Activated T-cell treated with anti-CD3 and anti-CD28 coated beads, Interleukin-2, amount 50 U/mL, for 24 hours (primary cell): ENCODE data around the gene RPL35.
"Not testable (repeated sequence)": the region's sequence is repeated elsewhere in the genome, so short reads cannot be mapped to it uniquely, and the experiment has no call there.

Experiments
- DNase-seq: peaks from one replicate; pipeline ENCODE4 v3.0.0-alpha.2; 2020
- H3K27ac Mint-ChIP-seq: 2 replicates; pipeline ENCODE4 v1.8.0; 2020; ENCODE audit warnings: mild to moderate bottlenecking, mixed read lengths
- H3K27me3 Mint-ChIP-seq: 2 replicates; pipeline ENCODE4 v1.8.0; 2020; ENCODE audit warnings: mixed read lengths
- H3K36me3 Mint-ChIP-seq: 2 replicates; pipeline ENCODE4 v1.8.0; 2020; ENCODE audit warnings: low read depth, mixed read lengths
- H3K4me1 Mint-ChIP-seq: 2 replicates; pipeline ENCODE4 v1.8.0; 2020; ENCODE audit warnings: low read depth, mixed read lengths
- H3K4me3 Mint-ChIP-seq: 2 replicates; pipeline ENCODE4 v1.8.0; 2020; ENCODE audit warnings: mild to moderate bottlenecking, moderate library complexity, mixed read lengths
- H3K9me3 Mint-ChIP-seq: 2 replicates; pipeline ENCODE4 v1.8.0; 2020; ENCODE audit warnings: mixed read lengths

The RPL35 gene

DNA sequence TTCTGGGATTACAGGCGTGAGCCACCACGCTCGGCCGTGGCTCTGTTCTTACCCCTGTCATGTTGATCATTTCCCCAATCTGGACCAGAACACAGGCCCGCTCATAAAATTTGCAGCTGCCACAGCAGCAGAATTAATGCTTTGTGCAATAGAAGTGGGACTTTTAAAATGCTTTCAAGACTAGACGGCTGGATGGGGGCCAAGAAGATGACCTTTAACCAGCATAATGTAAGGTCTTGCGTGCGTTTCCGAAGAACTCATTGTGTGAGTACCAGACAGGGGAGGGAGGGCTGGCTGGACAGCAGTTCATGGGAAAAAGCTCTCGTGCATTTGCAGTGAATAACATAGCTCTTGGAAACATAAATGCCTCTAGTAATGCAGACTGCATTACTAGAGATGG is 12.0 kb downstream of the RPL35 start:
- no peak overlapping the region for H3K4me3 Mint-ChIP-seq

DNA sequence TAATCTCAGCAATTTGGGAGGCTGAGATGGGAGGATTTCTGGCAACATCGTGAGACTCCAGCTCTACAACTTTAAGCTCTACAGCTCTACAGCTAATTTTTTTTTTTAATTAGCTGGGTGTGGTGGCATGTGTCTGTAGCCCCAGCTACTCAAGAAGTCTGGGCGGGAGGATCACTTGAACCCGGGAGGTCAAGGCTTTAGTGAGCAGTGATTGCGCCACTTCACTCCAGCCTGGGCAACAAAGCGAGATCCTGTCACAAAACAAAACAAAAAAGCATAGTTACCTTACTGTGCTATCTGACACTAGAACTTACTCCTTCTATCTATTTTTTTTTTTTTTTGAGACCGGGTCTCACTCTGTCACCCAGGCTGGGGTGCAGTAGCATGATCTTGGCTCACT is 14.8 kb downstream of the RPL35 start:
- H3K27me3 Mint-ChIP-seq: peaks cover 10% of the 10 kb centered on the region
- H3K27ac Mint-ChIP-seq: no peak overlapping the region
- H3K4me3 Mint-ChIP-seq: no peak overlapping the region
- no peaks in the 10 kb centered on the region for H3K9me3 Mint-ChIP-seq
- H3K36me3 Mint-ChIP-seq: no peaks in the 10 kb centered on the region
- no peaks in the 10 kb centered on the region for H3K4me1 Mint-ChIP-seq
- no peak for DNase-seq

More for the DNA sequence above, 12.0 kb downstream of the RPL35 start:
- H3K9me3 Mint-ChIP-seq: no peaks in the 10 kb centered on the region
- no peak overlapping the region for H3K27ac Mint-ChIP-seq
- H3K27me3 Mint-ChIP-seq: peaks cover 14% of the 10 kb centered on the region
- DNase-seq: no peak
- H3K36me3 Mint-ChIP-seq: no peaks in the 10 kb centered on the region
- H3K4me1 Mint-ChIP-seq: peaks cover 15% of the 10 kb centered on the region

GRCh38 chr9:124846467-124846866 is 15.3 kb downstream of the RPL35 start:
- not testable (repeated sequence) for H3K4me1 Mint-ChIP-seq, H3K4me3 Mint-ChIP-seq, DNase-seq, H3K27me3 Mint-ChIP-seq, H3K9me3 Mint-ChIP-seq, H3K27ac Mint-ChIP-seq, H3K36me3 Mint-ChIP-seq

GRCh38 chr9:124844291-124844690 is 17.5 kb downstream of the RPL35 start:
- Mint-ChIP-seq H3K4me3 (no peak overlapping the region), H3K27me3 (peaks cover 9% of the 10 kb centered on the region), H3K9me3 (no peaks in the 10 kb centered on the region), H3K27ac (no peak overlapping the region), H3K4me1 (no peaks in the 10 kb centered on the region), H3K36me3 (no peaks in the 10 kb centered on the region)
- DNase-seq: no peak

- H3K9me3 Mint-ChIP-seq: no peaks in the 10 kb centered on the region
- DNase-seq: no peak
- H3K36me3 Mint-ChIP-seq: no peaks in the 10 kb centered on the region
- no peak overlapping the region for H3K27ac Mint-ChIP-seq
- peaks cover 11% of the 10 kb centered on the region for H3K27me3 Mint-ChIP-seq
- H3K4me3 Mint-ChIP-seq: no peak overlapping the region
- no peaks in the 10 kb centered on the region for H3K4me1 Mint-ChIP-seq
Observed at GRCh38 chr9:124843456-124844034, 18.2 kb downstream of the RPL35 start.

DNA sequence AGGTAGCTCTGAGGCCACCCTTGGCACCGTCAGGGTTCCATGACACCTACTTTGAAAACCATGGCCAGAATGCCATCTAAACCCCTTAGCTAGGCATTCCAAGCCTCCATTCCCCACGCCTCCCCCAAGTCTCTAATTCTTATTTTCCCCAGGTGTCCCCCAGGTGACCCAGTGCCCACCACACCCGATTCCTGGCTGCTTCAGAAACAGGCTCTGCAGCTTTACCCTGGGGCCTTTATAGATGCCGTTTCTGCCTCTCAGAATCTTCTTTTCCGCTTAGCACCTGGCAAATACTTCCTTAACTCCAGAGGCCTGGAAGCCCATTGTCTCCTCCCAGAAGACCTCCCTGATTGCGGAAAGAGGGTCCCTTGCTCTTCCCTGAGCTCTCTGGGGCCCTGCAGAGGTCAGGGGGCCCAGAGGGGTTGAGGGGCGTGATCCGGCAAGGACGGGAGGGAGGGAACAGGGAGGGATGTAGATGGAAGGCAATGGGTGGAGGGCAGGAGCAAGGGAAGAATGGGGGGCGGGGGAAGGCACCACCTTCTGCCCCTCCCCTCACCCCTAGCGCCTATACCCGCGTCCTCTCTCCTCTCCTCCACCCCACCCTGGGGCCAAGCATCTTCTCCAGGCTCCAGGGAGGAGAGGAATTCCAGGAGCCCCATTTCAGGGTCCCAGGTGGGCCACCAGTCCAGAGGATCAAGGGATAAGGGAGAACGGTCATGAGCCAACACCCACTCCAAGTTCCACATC is 20.5 kb downstream of the RPL35 start:
- no peaks in the 10 kb centered on the region for H3K4me1 Mint-ChIP-seq

GRCh38 chr9:124840300-124840833 is 21.4 kb downstream of the RPL35 start:
- Mint-ChIP-seq H3K27ac (no peak overlapping the region), H3K9me3 (no peaks in the 10 kb centered on the region), H3K27me3 (peaks cover 28% of the 10 kb centered on the region)

More for the DNA sequence above, 20.5 kb downstream of the RPL35 start:
- Mint-ChIP-seq H3K9me3 (no peaks in the 10 kb centered on the region), H3K36me3 (no peaks in the 10 kb centered on the region), H3K27me3 (peaks cover 28% of the 10 kb centered on the region), H3K27ac (no peak overlapping the region), H3K4me3 (no peak overlapping the region)
- no peak for DNase-seq

GRCh38 chr9:124839612-124840299 is 22.0 kb downstream of the RPL35 start:
- Mint-ChIP-seq H3K36me3 (no peaks in the 10 kb centered on the region), H3K9me3 (no peaks in the 10 kb centered on the region), H3K27me3 (peaks cover 28% of the 10 kb centered on the region), H3K27ac (no peak overlapping the region), H3K4me3 (no peak overlapping the region), H3K4me1 (no peaks in the 10 kb centered on the region)
- no peak for DNase-seq

More at GRCh38 chr9:124840300-124840833, 21.4 kb downstream of the RPL35 start:
- H3K4me1 Mint-ChIP-seq: no peaks in the 10 kb centered on the region
- DNase-seq: no peak
- no peak overlapping the region for H3K4me3 Mint-ChIP-seq
- no peaks in the 10 kb centered on the region for H3K36me3 Mint-ChIP-seq

DNA sequence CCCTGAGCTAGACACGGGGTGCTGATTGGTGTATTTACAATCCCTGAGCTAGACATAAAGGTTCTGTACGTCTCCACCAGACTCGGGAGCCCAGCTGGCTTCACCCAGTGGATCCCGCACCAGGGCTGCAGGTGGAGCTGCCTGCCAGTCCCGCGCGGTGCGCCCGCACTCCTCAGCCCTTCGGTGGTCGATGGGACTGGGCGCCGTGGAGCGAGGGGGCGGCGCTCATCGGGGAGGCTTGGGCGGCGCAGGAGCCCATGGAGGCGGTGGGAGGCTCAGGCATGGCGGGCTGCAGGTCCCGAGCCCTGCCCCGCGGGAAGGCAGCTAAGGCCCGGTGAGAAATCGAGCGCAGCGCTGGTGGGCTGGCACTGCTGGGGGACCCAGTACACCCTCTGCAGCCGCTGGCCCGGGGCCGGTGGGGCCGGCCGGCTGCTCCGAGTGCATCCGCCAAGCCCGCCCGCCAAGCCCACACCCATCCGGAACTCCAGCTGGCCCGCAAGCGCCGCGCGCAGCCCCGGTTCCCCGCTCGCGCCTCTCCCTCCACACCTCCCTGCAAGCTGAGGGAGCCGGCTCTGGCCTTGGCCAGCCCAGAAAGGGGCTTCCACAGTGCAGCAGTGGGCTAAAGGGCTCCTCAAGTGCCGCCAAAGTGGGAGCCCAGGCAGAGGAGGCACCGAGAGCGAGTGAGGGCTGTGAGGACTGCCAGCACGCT is 23.0 kb downstream of the RPL35 start:
- DNase-seq, H3K36me3 Mint-ChIP-seq, H3K4me3 Mint-ChIP-seq, H3K9me3 Mint-ChIP-seq, H3K27ac Mint-ChIP-seq, H3K4me1 Mint-ChIP-seq: not testable (repeated sequence)
- peaks cover 28% of the 10 kb centered on the region for H3K27me3 Mint-ChIP-seq

GRCh38 chr9:124838132-124838531 is 23.6 kb downstream of the RPL35 start:
- not testable (repeated sequence) for H3K27ac Mint-ChIP-seq, H3K4me1 Mint-ChIP-seq, H3K36me3 Mint-ChIP-seq, H3K9me3 Mint-ChIP-seq, H3K4me3 Mint-ChIP-seq, DNase-seq
- H3K27me3 Mint-ChIP-seq: peaks cover 28% of the 10 kb centered on the region

DNA sequence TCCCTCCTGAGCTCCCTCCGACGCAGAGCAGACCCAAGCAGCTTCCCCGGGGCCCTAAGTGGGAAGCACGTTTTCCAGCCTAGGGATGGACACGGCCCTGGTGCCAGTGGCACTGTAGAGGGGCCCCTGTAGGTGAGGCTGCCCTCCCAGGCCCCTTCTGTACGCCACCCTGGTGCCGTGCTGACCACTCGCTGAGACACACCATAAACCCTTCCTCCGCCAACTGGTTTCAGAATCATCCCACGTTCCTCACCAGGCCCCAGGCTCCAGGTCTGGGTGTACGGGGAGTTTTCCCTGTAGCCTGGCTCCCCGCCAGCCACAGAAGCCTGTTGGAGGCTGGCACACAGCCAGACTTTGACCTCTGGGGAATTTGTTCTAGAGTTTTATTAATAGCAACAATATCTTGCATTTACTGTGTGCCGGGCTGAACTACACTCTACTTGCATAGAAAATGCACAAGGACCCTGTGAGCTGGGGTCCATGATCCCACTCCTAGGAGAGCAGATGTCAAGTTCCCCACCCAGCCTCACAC is 26.7 kb downstream of the RPL35 start:
- Mint-ChIP-seq H3K36me3 (no peaks in the 10 kb centered on the region), H3K4me1 (no peaks in the 10 kb centered on the region), H3K27ac (no peak overlapping the region), H3K9me3 (no peaks in the 10 kb centered on the region), H3K4me3 (no peak overlapping the region), H3K27me3 (peaks cover 30% of the 10 kb centered on the region)
- DNase-seq: no peak

DNA sequence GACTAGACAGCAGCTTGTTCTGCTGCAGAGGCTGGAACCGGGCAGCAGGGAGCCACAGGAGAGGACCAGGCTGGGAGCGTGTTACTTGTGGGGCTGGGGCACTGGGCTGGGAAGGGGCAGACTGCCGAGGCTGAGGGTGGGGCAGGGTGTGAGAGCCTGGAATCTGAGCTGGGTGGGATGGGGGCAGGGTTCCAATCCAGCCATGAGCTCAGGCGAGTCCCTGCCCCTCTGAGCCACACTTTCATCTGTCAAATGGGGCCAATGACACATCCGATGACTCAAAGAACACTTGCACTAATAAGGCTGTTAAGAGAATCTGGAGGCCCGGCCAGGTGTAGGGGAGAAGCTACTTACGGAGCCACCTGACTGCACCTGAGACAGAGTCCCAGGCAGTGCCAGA is 27.2 kb downstream of the RPL35 start:
- H3K36me3 Mint-ChIP-seq: no peaks in the 10 kb centered on the region
- H3K9me3 Mint-ChIP-seq: no peaks in the 10 kb centered on the region
- H3K4me3 Mint-ChIP-seq: no peak overlapping the region
- H3K27ac Mint-ChIP-seq: no peak overlapping the region
- no peak for DNase-seq
- peaks cover 27% of the 10 kb centered on the region for H3K27me3 Mint-ChIP-seq
- no peaks in the 10 kb centered on the region for H3K4me1 Mint-ChIP-seq

- H3K4me1 Mint-ChIP-seq: no peaks in the 10 kb centered on the region
- H3K36me3 Mint-ChIP-seq: no peaks in the 10 kb centered on the region
- H3K27ac Mint-ChIP-seq: no peak overlapping the region
- no peak overlapping the region for H3K4me3 Mint-ChIP-seq
- peaks cover 8% of the 10 kb centered on the region for H3K27me3 Mint-ChIP-seq
- no peak for DNase-seq
- no peaks in the 10 kb centered on the region for H3K9me3 Mint-ChIP-seq
Observed at GRCh38 chr9:124831642-124832364, 30.0 kb downstream of the RPL35 start.

- no peaks in the 10 kb centered on the region for H3K36me3 Mint-ChIP-seq
- no peaks in the 10 kb centered on the region for H3K4me1 Mint-ChIP-seq
- no peaks in the 10 kb centered on the region for H3K9me3 Mint-ChIP-seq
- H3K27me3 Mint-ChIP-seq: peaks cover 2% of the 10 kb centered on the region
- no peak for DNase-seq
- H3K27ac Mint-ChIP-seq: no peak overlapping the region
- no peak overlapping the region for H3K4me3 Mint-ChIP-seq
Observed at GRCh38 chr9:124830593-124830992, 31.2 kb downstream of the RPL35 start.
